Measurements from ENCODE around the gene GALNT17.

DNA sequence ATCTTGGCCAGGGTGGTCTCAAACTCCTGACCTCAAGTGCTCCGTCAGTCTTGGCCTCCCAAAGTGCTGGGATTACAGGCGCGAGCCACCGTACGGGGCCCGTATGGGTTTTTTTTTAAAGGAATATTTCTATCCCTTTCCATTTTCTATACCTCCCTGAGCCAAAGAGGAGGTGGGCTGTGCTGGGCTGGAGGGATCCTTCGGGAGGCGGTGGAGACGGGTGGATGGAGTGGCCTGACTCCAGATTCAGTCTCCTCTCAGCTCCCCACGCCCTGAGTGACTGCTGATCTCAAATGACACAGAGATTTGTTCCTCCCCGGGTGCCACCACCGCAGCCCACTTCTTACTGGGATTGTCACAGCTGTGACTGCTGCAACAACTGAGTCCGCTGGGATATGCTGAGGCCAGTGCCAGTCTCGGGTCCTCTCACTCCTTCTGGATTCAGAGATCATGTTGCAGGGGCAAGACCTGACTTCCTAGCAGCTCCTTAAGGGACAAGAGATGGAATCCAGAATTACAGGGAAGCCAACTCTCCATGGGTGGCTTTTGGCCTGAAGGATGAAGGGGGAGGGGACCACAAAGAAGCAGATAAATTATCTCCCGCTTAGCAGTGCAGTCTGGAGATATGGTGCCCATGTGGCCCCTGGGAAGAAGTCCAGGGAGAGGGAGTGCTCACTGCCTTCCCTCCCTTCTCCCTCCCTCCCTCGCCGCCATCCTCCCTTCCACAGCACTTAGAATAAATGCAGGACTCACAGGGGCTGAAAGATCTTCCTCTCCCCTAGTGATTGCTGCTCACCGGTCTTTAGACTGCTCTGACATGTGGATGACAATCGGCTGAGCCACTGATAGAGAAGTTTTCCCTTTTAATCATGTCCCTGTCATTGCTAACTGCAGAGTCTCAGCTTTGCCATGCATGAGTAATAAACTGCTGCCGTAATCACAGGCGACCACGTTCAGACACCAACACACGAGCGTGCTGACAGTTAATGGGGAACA lies 14.3 kb downstream of the GALNT17 start:
- TF ChIP-seq POLR2A (IDR thresholded peaks at IDR 0.05) (no peak), CTCF (IDR thresholded peaks at IDR 0.05) (no peak)

Measured in heart left ventricle (tissue), 13 donors.